Astrocyte of the cerebellum (primary cell): Measurements from ENCODE around the gene GLOD4.

ENCODE experiments used
- DNase-seq: peaks from one replicate; pipeline ENCODE4 v3.0.0-alpha.2; 2011; ENCODE audit warnings: low read depth
- H3K4me3 ChIP-seq: 2 replicates; pipeline ENCODE4 v1.5.1; 2011; ENCODE audit warnings: mild to moderate bottlenecking, low read depth, low read length, moderate library complexity
- in situ Hi-C: cut with HindIII; loops from 2 replicates; pipeline ENCODE4 v1.10.0; 2017; ENCODE audit warnings: low sequenced_read_pairs
- TF ChIP-seq, protein P1 (sequence below): IDR thresholded peaks from 2 replicates; pipeline ENCODE4 v1.5.1; 2012; ENCODE audit warnings: low read length, low read depth, moderate library complexity, mild to moderate bottlenecking; ENCODE audit errors: missing control alignments

Gene GLOD4

DNA sequence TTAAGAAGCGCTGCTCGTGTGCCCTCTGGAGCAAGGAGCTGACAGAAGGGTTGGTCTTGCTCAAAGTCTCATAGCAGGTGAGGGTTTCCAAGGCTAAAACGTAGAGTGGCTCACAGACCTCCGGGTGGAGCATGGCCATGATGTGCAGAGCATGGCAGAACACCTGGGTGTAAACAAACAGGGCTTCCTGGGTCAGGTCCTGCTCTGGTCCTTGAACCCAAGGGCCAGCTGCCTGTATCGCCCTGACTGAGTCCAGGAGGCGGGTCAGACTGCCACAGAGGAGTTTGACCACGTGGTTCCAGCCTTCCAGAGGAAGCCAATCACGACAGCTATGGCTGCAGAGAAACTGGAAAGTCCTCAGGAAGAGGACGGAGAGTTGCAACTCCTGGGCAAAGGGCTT is 37.1 kb downstream of the GLOD4 start:
- TF ChIP-seq, protein P1, sequence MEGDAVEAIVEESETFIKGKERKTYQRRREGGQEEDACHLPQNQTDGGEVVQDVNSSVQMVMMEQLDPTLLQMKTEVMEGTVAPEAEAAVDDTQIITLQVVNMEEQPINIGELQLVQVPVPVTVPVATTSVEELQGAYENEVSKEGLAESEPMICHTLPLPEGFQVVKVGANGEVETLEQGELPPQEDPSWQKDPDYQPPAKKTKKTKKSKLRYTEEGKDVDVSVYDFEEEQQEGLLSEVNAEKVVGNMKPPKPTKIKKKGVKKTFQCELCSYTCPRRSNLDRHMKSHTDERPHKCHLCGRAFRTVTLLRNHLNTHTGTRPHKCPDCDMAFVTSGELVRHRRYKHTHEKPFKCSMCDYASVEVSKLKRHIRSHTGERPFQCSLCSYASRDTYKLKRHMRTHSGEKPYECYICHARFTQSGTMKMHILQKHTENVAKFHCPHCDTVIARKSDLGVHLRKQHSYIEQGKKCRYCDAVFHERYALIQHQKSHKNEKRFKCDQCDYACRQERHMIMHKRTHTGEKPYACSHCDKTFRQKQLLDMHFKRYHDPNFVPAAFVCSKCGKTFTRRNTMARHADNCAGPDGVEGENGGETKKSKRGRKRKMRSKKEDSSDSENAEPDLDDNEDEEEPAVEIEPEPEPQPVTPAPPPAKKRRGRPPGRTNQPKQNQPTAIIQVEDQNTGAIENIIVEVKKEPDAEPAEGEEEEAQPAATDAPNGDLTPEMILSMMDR = no peak
- H3K4me3 ChIP-seq = no peak overlapping the region
- in situ Hi-C loops = no loop called here
- DNase-seq = no peak

DNA sequence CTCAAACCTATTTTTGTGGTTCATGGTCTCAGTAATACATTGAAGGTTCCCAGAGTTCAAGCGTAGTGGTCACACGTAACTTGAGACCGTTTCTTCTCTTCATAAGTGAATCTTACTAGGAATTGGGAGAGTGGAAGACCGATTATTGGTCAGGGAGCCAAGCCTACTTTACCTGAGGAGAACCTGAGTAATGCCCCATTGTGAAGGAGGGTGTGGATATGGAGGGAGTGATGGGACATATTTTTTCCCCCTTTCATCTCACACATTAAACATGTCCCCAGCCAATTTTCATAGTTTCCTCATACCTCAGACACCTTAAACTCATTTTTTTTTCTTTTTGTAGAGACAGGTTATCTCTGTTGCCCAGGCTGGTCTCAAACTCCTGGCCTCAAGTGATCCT is 38.9 kb downstream of the GLOD4 start:
- H3K4me3 ChIP-seq = no peak overlapping the region
- TF ChIP-seq, protein P1 = no peak
- no peak for DNase-seq
- in situ Hi-C loops = no loop called here

DNA sequence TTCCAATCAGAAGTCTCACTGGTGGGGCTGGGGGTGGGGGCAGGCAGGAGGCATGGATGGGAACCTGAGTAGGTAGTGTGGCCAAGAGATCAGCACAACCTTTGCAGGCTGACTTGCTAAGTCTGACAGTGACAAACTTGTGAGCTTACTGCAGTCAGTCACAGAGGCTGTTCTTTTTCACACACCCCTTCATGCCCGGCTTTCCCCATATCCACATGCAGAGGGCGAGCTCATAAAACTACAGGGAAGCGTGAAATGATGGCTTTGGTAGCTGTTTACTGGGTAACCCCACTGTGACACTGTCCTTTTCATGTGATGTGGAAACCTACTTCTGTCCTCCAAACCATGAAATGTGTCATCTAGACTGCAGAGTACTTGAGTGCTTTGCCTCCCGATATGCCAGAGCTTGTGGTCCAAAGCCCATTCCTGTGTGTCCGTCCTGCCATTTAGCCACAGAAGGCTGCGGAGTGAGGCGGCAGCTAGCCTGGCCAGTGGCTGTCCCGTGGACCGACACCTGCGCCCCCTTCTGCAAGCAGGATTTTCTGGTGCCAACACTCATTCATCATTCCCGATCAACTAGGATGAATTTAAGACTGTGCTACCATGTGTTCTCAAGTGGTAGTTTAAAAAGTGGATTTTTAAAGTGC is 39.8 kb downstream of the GLOD4 start:
- H3K4me3 ChIP-seq = no peak overlapping the region
- no peak for DNase-seq
- TF ChIP-seq, protein P1 = no peak
- in situ Hi-C loops = no loop called here

DNA sequence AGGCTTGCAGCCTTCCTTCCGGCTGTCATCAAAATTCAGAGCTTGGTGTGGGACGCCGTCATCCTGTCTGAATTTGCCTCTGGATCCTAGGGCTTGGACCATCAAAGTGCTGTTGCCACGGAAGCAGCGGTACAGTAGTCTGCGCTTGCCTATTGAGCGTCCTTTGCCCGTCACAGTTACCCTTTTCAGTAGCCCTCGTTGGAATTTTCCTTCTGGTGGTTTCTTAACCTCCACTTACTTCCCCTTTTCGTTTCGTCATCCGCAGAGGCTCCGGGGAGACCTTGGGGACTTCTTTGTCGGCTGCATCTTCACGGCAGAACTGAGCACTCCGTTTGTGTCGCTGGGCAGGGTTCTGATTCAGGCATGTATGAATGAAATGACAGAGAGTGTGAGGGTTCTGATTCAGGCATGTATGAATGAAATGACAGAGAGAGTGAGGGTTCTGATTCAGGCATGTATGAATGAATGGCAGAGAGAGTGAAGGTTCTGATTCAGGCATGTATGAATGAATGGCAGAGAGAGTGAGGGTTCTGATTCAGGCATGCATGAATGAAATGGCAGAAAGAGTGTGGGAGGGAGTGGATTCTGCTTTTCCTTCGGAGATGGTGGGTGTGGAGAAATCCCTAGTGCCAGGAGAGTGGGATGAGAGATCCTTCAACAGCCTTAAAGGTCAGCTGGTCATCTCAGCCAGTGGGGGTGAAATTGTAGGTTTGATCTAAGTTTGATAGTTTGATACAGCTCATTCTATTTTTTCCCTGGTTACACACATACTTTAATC is 41.7 kb downstream of the GLOD4 start:
- in situ Hi-C loops = no loop called here
- DNase-seq = no peak

DNA sequence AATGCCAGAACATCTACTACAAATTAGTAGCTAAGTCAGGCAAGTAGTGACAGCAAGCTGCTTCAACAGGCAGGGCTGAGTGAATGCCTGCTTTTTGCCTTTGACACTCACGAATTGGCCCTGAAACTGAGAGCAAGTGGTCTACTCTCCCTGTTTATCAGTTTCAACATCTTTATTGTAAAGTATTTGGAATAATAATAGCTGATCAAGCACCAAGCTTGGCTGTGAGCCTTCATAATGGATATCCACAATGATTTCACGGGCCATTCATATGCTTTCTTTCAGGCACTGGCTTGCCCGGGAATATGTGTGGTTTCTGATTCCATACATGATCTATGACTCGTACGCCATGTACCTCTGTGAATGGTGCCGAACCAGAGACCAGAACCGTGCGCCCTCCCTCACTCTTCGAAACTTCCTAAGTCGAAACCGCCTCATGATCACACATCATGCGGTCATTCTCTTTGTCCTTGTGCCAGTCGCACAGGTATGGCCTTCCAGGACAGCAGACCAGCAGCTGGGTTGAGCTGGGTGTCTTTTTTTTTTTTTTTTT is 44.4 kb downstream of the GLOD4 start:
- no peak overlapping the region for H3K4me3 ChIP-seq
- no peak for DNase-seq
- TF ChIP-seq, protein P1 = no peak
- in situ Hi-C loops = no loop called here

More for the DNA sequence above, 41.7 kb downstream of the GLOD4 start:
- no peak overlapping the region for H3K4me3 ChIP-seq
- TF ChIP-seq, protein P1 = no peak

DNA sequence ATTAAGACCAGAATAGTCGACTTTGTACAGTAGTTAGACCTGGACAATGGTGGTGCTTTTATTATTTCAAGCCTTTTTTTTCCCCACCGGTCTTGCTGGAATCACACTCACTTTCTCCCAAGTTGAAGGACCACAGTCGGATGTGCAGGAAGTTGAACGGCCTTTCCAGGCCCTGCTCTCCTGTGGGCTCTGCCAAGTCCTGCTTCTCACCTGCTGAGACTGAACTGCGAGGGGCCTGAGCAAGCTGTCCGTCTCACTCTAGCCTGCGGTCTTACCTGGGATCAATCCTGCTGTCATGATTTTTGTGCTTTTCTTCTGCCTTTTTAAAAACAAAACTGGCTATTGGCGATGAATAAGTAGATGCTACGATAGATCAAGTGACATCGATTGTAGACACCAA is 48.3 kb downstream of the GLOD4 start:
- in situ Hi-C loops = no loop called here
- no peak for DNase-seq
- peak overlapping the region; percentile 51 for H3K4me3 ChIP-seq
- TF ChIP-seq, protein P1 = no peak
